A549 treated with GW870086 at 1 μM for 4 hours (cell line): ENCODE results near the gene ZCRB1. TPM values are rescaled to one million over a fixed set of nuclear protein-coding genes. Genes with fewer than 3 reads are reported as not detected.

ENCODE experiments used
- total RNA-seq: library from RNA; stranded (reverse); fragments of 200-300 nt; extraction: Qiagen RNA extraction; gene quantifications from 5 replicates; pipeline ENCODE4 v1.2.3, GENCODE V29; 2022; ENCODE audit warnings: low read depth

ZCRB1 gene
- total RNA-seq, result 55.7 to 63.6 TPM (median 59.7 TPM) in 5 replicates

GRCh38 chr12:42325653-42326474, at the start of gene ZCRB1, which contains the start of gene PPHLN1:
Gene ZCRB1, minus strand, starts transcription at chr12:42326094. Its CDS starts 1,992 bp downstream, at chr12:42324102.
Gene PPHLN1, plus strand, starts transcription at chr12:42326167. Its CDS starts 9,736 bp downstream, at chr12:42335903.

Other genes starting within 250 kb of the ZCRB1 start
- 11.4 to 17.3 TPM (median 16.3 TPM) in 5 replicates for gene GXYLT1, start 181.2 kb downstream of the ZCRB1 start, total RNA-seq
- 19.4 to 25.1 TPM (median 21.3 TPM) in 5 replicates for gene YAF2, start 87.8 kb downstream of the ZCRB1 start, total RNA-seq
- gene PPHLN1, start 73 bp upstream of the ZCRB1 start, total RNA-seq, result 54.8 to 68.2 TPM (median 60.5 TPM) in 5 replicates